ENCODE measurements around the gene DLGAP1.
"Not testable (repeated sequence)": the region's sequence is repeated elsewhere in the genome, so short reads cannot be mapped to it uniquely, and the experiment has no call there.

The DLGAP1 gene

GRCh38 chr18:3584266-3584861 lies 870.7 kb downstream of the DLGAP1 start:
- TF ChIP-seq, protein P1, sequence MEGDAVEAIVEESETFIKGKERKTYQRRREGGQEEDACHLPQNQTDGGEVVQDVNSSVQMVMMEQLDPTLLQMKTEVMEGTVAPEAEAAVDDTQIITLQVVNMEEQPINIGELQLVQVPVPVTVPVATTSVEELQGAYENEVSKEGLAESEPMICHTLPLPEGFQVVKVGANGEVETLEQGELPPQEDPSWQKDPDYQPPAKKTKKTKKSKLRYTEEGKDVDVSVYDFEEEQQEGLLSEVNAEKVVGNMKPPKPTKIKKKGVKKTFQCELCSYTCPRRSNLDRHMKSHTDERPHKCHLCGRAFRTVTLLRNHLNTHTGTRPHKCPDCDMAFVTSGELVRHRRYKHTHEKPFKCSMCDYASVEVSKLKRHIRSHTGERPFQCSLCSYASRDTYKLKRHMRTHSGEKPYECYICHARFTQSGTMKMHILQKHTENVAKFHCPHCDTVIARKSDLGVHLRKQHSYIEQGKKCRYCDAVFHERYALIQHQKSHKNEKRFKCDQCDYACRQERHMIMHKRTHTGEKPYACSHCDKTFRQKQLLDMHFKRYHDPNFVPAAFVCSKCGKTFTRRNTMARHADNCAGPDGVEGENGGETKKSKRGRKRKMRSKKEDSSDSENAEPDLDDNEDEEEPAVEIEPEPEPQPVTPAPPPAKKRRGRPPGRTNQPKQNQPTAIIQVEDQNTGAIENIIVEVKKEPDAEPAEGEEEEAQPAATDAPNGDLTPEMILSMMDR (IDR thresholded peaks at IDR 0.05; ENCODE audit: insufficient read depth, low read depth, low read length, missing control alignments) = no peak
- no peak overlapping the region for H3K4me3 ChIP-seq (ENCODE audit: low read depth, low read length)

DNA sequence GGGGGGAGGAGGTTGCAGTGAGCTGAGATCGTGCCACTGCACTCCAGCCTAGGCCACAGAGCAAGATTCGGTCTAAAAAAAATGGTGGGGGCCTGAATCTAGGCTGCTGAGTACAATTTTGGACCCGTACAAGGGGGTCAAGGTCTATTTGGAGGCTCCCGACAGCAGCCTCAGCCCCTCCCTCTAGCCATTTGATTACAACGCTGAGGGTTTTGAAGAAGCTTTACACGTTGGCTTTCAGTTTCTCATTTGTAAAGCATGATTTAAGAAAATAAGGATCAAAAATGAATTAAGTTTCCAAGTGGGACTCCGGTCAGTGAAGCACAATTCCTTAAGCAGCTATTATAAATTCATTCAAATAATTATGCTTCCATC lies 871.2 kb downstream of the DLGAP1 start:
- H3K4me3 ChIP-seq (ENCODE audit: low read depth, low read length) = no peak overlapping the region
- TF ChIP-seq, protein P1 (IDR thresholded peaks at IDR 0.05; ENCODE audit: insufficient read depth, low read depth, low read length, missing control alignments) = no peak
- no peak for DNase-seq (ENCODE audit: low read depth)

More at GRCh38 chr18:3584266-3584861, 870.7 kb downstream of the DLGAP1 start:
- no peak for DNase-seq (ENCODE audit: low read depth)

GRCh38 chr18:3583106-3583872 lies 871.8 kb downstream of the DLGAP1 start:
- not testable (repeated sequence) for H3K4me3 ChIP-seq (ENCODE audit: low read depth, low read length); DNase-seq (ENCODE audit: low read depth)

DNA sequence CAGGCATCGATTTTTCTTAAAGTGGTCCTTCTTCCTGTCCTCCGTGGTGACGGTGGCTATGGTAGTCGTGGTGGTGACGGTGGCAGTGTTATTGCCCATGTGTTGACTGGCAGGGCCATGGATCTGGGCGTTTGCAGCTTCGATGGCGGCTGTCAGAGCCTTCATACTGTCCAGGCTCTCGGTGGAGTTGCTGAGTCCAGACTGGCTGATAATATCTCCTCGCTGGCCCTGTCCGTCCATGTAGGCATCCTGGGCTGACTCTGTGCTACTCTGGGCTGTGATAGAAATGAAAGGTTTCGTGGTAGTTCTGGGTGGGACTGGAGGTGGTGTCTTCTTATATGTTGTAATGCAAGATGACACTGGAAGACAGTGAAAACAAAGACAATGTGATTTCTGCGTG lies 873.2 kb downstream of the DLGAP1 start:
- no peak for DNase-seq (ENCODE audit: low read depth)
- TF ChIP-seq, protein P1 (IDR thresholded peaks at IDR 0.05; ENCODE audit: insufficient read depth, low read depth, low read length, missing control alignments) = no peak
- H3K4me3 ChIP-seq (ENCODE audit: low read depth, low read length) = no peak overlapping the region

DNA sequence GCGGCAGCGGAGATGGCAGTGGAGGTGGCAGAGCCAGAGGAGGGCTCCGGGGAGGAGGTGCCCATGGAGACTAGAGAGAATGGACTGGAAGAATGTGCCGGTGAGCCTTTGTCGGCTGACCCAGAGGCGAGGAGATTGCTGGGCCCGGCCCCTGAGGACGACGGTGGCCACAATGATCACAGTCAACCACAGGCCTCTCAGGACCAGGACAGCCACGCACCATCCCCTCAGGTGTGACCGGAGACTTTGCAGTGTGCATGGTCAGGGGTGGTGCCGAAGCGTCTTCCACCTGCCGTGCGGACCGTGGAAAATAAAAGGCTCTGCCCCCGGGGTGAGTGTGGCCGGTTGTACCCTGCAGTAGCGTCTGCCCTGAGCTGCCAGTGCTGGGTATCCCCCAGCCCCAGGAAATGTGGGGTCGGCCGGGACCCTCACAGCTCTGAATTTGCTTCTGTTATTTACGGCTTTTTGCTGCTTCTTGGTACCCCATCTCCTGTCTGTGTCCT lies 874.5 kb downstream of the DLGAP1 start:
- DNase-seq (ENCODE audit: low read depth); H3K4me3 ChIP-seq (ENCODE audit: low read depth, low read length): not testable (repeated sequence)

DNA sequence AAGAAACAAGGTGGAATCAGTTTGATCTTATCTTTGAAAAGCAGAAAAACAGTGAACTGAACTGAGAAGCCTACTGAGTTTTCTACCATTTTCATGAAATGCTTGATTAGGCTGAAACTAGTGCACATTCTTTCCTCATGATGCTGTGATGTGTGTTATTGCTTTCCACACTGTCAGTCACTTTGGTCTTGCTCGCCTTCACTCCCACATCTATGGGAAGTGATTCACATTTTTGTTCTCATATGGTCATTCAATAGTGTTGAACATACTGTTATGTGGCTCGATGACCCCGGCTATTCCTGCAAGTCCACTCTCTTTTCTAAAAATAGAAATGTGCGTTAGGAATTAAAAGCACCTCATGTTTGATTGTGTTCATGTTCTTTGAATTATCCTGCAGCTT lies 875.4 kb downstream of the DLGAP1 start:
- no peak for DNase-seq (ENCODE audit: low read depth)
- no peak overlapping the region for H3K4me3 ChIP-seq (ENCODE audit: low read depth, low read length)
- TF ChIP-seq, protein P1 (IDR thresholded peaks at IDR 0.05; ENCODE audit: insufficient read depth, low read depth, low read length, missing control alignments) = no peak

GRCh38 chr18:3578621-3579020 lies 876.5 kb downstream of the DLGAP1 start:
- no peak overlapping the region for H3K4me3 ChIP-seq (ENCODE audit: low read depth, low read length)
- DNase-seq (ENCODE audit: low read depth) = no peak
- TF ChIP-seq, protein P1 (IDR thresholded peaks at IDR 0.05; ENCODE audit: insufficient read depth, low read depth, low read length, missing control alignments) = no peak
